Astrocyte of the spinal cord (primary cell): ENCODE measurements around the gene RNF34.

Experiments
- DNase-seq: peaks from one replicate; pipeline ENCODE4 v3.0.0; 2011; ENCODE audit warnings: low read depth, low spot score
- H3K4me3 ChIP-seq: 2 replicates; pipeline ENCODE4 v1.5.1; 2011; ENCODE audit warnings: low read depth, mild to moderate bottlenecking, low read length, moderate library complexity
- in situ Hi-C: cut with HindIII; loops from 2 replicates; pipeline ENCODE4 v1.10.0; 2017; ENCODE audit warnings: low sequenced_read_pairs
- TF ChIP-seq, protein P1 (sequence below): IDR thresholded peaks from 2 replicates; pipeline ENCODE4 v1.5.1; 2012; ENCODE audit warnings: low read depth, mild to moderate bottlenecking, low read length, inconsistent platforms

The RNF34 gene

DNA sequence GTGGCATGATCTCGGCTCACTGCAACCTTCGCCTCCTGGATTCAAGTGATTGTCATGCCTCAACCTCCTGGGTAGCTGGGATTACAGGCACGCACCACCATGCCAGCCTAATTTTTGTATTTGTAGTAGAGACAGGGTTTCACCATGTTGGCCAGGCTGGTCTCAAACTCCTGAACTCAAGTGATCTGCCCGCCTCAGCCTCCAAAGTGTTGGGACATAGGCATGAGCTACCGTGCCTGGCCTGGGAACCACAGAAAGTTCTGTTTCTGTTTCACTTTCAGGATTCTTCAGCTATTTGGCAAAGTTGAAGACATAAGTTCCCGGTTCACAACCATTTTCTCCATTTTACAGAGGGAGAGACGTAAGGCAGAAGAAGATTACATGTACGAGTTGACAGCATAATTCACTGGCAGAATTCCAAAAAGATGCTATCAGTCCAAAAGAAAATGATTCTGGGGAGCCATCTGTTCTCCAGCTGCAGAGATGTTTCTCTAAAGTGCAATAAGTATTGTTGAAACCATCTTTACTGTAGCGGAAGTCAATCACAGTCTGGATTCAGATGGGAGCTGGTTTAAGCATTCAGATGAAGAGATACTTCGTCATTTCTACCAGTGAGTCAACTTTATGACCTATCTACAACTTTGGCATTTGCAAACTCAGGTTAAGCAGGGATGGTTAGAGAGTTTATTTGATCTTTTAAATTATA lies 8.1 kb upstream of the RNF34 start:
- no peak for DNase-seq
- no peak overlapping the region for H3K4me3 ChIP-seq
- in situ Hi-C loops, result no loop called here
- TF ChIP-seq, protein P1, sequence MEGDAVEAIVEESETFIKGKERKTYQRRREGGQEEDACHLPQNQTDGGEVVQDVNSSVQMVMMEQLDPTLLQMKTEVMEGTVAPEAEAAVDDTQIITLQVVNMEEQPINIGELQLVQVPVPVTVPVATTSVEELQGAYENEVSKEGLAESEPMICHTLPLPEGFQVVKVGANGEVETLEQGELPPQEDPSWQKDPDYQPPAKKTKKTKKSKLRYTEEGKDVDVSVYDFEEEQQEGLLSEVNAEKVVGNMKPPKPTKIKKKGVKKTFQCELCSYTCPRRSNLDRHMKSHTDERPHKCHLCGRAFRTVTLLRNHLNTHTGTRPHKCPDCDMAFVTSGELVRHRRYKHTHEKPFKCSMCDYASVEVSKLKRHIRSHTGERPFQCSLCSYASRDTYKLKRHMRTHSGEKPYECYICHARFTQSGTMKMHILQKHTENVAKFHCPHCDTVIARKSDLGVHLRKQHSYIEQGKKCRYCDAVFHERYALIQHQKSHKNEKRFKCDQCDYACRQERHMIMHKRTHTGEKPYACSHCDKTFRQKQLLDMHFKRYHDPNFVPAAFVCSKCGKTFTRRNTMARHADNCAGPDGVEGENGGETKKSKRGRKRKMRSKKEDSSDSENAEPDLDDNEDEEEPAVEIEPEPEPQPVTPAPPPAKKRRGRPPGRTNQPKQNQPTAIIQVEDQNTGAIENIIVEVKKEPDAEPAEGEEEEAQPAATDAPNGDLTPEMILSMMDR, result no peak

DNA sequence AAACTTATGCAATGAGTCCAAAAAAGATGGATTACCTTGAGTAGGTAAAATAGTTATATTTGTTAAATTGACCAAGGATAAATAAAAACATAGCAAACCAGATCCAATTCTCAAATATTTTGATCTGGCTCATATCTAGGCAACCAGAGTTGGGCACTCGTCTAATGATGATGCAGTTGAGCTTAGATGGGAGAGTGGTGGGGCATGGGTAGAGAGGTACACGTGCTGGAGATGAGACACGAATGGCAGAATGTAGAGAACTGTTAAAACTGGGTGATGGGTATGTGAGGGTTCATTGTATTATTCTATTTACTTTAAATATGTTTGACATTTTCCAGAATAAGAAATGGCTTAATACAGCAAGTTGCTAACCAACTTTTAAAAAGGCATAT lies 7.6 kb upstream of the RNF34 start:
- TF ChIP-seq, protein P1, result no peak
- DNase-seq, result no peak
- in situ Hi-C loops, result no loop called here
- H3K4me3 ChIP-seq, result no peak overlapping the region

DNA sequence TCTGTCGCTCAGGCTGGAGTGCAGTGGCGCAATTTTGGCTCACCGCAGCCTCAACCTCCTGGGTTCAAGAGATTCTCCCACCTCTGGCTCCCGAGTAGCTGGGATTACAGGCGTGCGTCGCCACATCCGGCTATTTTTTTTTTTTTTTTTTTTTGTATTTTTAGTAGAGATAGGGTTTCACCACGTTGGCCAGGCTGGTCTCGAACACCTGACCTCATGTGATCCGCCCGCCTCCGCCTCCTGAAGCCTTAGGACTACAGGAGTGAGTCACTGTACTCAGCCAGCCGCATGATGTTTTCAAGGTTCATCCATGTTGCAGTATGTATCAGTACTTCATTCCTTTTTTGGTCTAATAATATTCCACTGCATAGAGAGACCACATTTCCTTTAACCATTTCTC lies 2.4 kb upstream of the RNF34 start:
- in situ Hi-C loops, result no loop called here

DNA sequence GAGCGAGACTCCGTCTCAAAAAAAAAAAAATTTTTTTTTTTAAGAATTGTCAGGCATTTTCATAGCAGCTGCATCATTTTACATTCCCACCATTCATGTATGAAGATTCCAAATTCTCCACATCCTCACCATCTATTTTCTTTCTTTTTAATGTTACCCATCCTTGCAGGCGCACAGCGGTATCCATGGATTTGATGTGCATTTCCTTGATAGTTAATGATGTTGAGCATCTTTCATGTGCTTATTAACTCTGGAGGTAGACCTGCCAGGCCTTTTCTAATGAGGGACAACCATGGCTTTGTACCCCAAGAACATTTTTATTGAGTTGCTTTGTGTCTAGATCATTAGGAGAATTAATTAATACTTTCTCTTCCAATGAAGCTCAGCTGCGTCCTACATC lies 1.6 kb upstream of the RNF34 start:
- in situ Hi-C loops, result no loop called here
- no peak for DNase-seq
- TF ChIP-seq, protein P1, result no peak
- no peak overlapping the region for H3K4me3 ChIP-seq

More for the DNA sequence above, 2.4 kb upstream of the RNF34 start:
- DNase-seq, result no peak
- TF ChIP-seq, protein P1, result no peak
- H3K4me3 ChIP-seq, result no peak overlapping the region

DNA sequence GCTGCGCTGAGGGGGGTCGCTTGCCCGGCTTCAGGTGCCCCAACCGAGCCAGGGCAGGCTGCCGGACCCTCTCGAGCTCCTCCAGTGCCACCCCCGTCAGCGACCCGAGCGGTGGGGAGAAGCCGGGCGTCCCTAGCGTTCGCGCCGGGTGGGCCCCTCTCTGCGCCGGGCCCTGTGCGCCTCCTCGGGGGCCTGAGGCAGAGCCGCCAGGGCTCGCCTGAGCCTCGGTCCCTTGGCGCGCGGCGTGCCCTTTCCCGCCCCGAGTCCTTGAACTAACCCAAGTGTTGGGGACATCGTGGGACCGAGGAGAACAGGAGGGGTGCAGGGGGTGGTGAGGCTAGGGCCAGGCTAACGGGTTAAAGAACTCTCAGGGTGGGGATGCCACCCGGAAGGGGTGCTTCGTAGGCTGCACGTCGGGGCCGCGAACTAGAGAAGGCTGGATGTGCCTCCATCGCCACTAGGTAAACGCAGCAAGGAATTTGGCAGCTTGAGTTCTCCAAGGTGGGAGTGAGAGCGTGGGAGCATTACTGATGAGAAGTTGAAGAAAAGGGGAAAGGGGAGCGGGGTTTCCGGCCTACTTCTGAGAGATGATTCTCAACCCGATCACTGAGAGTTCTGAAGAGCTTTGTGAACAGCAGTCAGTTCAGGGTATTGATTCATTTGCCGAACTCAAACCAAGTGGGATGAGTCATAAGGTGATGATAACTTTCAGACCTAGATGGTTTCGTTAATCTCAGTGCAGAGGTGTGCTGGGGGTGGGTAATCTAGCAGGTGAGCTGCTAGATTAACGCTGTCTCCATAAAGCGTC lies 618 bp downstream of the RNF34 start:
- in situ Hi-C loops, result no loop called here
- peak; percentile 24 for DNase-seq
- TF ChIP-seq, protein P1, result no peak
- peak overlapping the region; percentile 82 for H3K4me3 ChIP-seq

DNA sequence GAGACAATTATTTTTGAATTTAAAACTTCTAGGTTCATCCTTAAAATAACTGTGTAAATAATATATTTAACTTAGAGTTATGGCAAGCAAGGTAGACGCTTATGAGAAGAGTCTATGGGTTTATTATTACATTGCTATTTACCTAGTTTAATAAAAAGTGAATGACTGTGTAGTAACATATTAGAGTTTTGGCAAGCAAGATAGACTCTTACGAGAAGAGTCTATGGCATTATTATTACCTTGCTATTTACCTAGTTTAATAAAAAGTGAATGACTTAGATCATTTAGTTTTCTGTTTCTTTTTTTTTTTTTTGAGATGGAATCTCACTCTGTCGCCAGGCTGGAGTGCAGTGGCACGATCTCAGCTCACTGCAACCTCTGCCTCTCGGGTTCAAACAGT lies 3.8 kb downstream of the RNF34 start:
- in situ Hi-C loops, result no loop called here
- TF ChIP-seq, protein P1, result no peak
- H3K4me3 ChIP-seq, result no peak overlapping the region
- no peak for DNase-seq
